ENCODE results near the gene TNK2.

Gene TNK2

GRCh38 chr3:195815169-195815771, 93.1 kb downstream of the TNK2 start:
- no peak for DNase-seq

DNA sequence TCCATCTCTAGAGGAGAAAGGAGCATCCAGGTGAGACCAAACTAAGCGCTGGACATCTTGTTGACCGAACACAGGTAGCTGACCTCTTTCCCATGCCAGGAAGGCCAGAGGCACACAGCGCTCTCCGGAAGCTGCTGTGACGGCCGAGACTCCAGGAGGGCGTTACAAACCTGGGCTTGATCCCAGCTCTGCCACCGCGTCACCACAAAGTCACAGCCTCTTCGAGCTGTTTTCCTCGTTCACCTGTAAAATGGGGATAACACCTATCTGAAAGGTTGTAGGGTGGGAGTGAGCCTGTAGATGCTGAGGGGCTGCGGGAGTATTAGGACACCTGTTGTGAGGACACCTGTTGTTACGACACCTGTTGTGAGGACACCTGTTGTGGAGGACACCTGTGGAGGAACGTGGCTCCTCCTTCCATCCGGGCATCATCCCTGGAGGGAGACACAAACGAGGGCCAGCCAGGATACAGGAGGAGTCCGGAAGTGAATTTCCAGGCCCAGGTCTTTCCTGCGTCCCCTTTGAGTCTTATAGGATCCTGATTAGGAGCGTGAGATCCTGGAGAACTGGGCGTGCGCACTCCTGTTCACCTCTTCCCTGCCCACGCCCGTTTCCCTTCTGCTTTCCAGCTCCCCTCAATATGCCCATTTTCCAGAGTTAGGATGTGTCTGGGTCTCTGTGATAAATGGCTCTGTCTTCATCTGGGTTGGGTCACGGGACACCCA, 94.3 kb downstream of the TNK2 start:
- no peak for DNase-seq

Data from NCI-H526 (cell line).